Heart left ventricle (tissue), 16 donors: ENCODE measurements around the gene GLS2. TPM values are rescaled to one million over a fixed set of nuclear protein-coding genes. Genes with fewer than 3 reads are reported as not detected.

Source experiments
- ATAC-seq, 4 donors: fragments of 200-7000 bp; cut with Tn5 transposase; one replicate each; pipeline ENCODE4 v1.9.1; 2020 to 2022; ENCODE audit warnings: moderate library complexity in 4 of 4, mild to moderate bottlenecking in 3 of 4, moderate number of reproducible peaks in 1 of 4
- DNase-seq, 5 donors: peaks; one replicate each; pipeline ENCODE4 v3.0.0-alpha.2; 2020
- H3K27ac ChIP-seq, 12 donors: fragments of 200-600 bp; sonication (generic) in 4 of 12; one replicate each; pipeline versions ENCODE4 v1.5.0 to v1.8.0; 2016 to 2022; ENCODE audit warnings: mild to moderate bottlenecking in 2 of 12
- H3K27me3 ChIP-seq, 9 donors: fragments of 200-600 bp; sonication (generic) in 2 of 9; one replicate each; pipeline versions ENCODE4 v1.5.1 to v1.8.0; 2016 to 2022; ENCODE audit warnings: mild to moderate bottlenecking in 3 of 9
- H3K36me3 ChIP-seq, 9 donors: fragments of 200-600 bp; sonication (generic) in 2 of 9; one replicate each; pipeline versions ENCODE4 v1.5.0 to v1.8.0; 2018 to 2022; ENCODE audit warnings: mild to moderate bottlenecking in 2 of 9
- H3K4me1 ChIP-seq, 12 donors: fragments of 200-600 bp; sonication (generic) in 4 of 12; one replicate each; pipeline versions ENCODE4 v1.5.0 to v1.8.0; 2016 to 2022; ENCODE audit warnings: mild to moderate bottlenecking in 3 of 12
- H3K4me3 ChIP-seq, 12 donors: fragments of 200-600 bp; sonication (generic) in 4 of 12; one replicate each; pipeline versions ENCODE4 v1.5.0 to v1.8.0; 2017 to 2022; ENCODE audit warnings: mild to moderate bottlenecking in 9 of 12, moderate library complexity in 4 of 12
- H3K9me3 ChIP-seq, 12 donors: fragments of 200-600 bp; sonication (generic) in 4 of 12; one replicate each; pipeline versions ENCODE4 v1.5.0 to v1.8.0; 2016 to 2022; ENCODE audit warnings: mild to moderate bottlenecking in 1 of 12
- POLR2A ChIP-seq, 2 donors: fragments of 450-650 bp; IDR thresholded peaks; one replicate each; pipeline ENCODE4 v1.6.1; 2017; ENCODE audit warnings: antibody characterized with exemption in 2 of 2, mild to moderate bottlenecking in 2 of 2, moderate library complexity in 2 of 2
- WGBS, 4 donors: extraction: QIAGEN DNeasy Blood & Tissue Kit in 2 of 4; methylation state at CpG; one replicate each; pipeline versions ENCODE4 v1.1.5 to v1.1.7; 2013 to 2018; 5-methylcytosine and 5-hydroxymethylcytosine counted together
- intact Hi-C, 10 donors: fragments of 100-400 bp; cut with DNase I; formaldehyde crosslinking; loops; one replicate each; pipeline versions ENCODE4 v1.11.1 to v1.14.2; 2022
- polyA plus RNA-seq, 2 donors: library from polyadenylated mRNA; stranded (reverse); fragments of 200-250 nt; gene quantifications; one replicate each; pipeline ENCODE4 v1.2.3, GENCODE V29; 2013
- total RNA-seq, 9 donors: library from RNA; depleted of rRNA in 2 of 9; stranded (reverse); fragments of >200 nt in 2 of 9; fragmentation: NEBNext Ultra II Directional in 3 of 9; extraction: Animal tissue kit (Norgen Biotek cat#: 25700) in 3 of 9; gene quantifications; one replicate each; pipeline versions ENCODE4 v1.1.0 to v1.2.4, GENCODE V29; 2016 to 2023
- TF ChIP-seq, protein P1 (sequence below), 12 donors: fragments of 200-600 bp; sonication (generic) in 4 of 12; IDR thresholded peaks; one replicate each; pipeline versions ENCODE4 v1.5.0 to v1.8.0; 2018 to 2022; ENCODE audit warnings: antibody characterized with exemption in 12 of 12, mild to moderate bottlenecking in 5 of 12
- donor health status: ischemic (EF 13 %, LVEDD 7.1; RV severe dilation, severe dysfunction).
- donor health status: healthy with polysubstance abuse.
- donor health status: DM: no; HTN: yes; CAD: no.
- donor health status: DM: no; HTN: no; CAD: no.
- donor health status: ischemic (EF 25% LVEDD 6.9; RV normal size, moderate dysfunction).
- donor health status: ischemic (EF 25% LVEDD 5.7; RV mildly dilated, moderate dysfunction).
- donor health status: healthy.
- donor health status: DM: yes; HTN: yes; CAD: no.
- donor health status: ischemic (EF 35%, LVEDD 5.7; RV mildly dilated, moderate dysfunction).
- donor health status: nonischemic (EF 11% LVEDD 7.7; RV severe dilation, severe dysfunction).
- donor health status: DM: yes; HTN: yes; CAD: no.
- donor health status: PGD.
- donor health status: ischemic (EF 29% LVEDD 5.4; RV normal size, mild dysfunction).
- donor health status: nonischemic (EF 23%, LVEDD 6.1; RV moderate dilation, normal function).

Gene GLS2
- total and polyA plus RNA-seq, 11 donors: 0.28 to 1.5 (median 0.80) TPM

DNA sequence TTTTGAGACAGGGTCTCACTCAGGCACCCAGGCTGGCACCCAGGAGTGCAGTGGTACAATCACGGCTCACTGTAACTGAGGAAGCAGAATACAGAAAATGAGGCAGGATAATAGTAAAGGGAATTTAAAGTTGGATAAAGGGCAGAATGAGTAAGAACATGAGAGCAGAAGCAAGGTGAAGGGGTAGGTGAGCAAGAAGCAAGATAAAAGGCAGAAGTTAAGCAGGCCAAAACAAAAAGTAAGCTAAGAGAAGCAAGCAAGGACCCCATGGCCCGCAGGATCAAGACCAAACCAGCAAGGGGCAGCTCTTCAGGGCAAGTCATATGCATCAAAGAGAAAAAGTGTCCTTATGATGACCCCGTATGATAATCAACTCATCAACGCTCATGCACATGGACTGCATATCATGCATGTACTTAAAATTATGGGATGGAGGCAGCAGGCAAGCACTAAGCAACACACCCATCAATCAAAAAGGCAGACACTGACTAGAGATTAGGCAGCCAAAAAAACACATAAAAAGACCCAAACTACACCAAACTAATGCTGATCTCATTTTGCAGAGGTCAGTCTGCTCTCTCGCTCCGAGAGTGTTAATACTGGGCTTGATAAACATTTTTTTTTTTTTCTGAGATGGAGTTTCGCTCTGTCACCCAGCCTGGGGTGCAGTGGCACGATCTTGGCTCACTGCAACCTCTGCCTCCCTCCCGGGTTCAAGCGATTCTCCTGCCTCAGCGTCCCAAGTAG lies 50.4 kb downstream of the GLS2 start:
- Histone ChIP-seq H3K4me3 (no peak overlapping the region), H3K9me3 (no peaks in the 10 kb centered on the region), H3K4me1 (no peaks in the 10 kb centered on the region), H3K27ac (no peak overlapping the region), H3K27me3 (no peaks in the 10 kb centered on the region), H3K36me3 (peaks cover 0 to 5% (median 0%) of the 10 kb centered on the region in 9 donors)
- ATAC-seq: no peak
- intact Hi-C loops: no loop called here
- WGBS, 4 donors: 83 to 88% (median 87%) methylated on average over 11 of the region's 11 CpGs
- no peak for DNase-seq
- no peak for TF ChIP-seq POLR2A (IDR thresholded peaks at IDR 0.05)
- TF ChIP-seq, protein P1, sequence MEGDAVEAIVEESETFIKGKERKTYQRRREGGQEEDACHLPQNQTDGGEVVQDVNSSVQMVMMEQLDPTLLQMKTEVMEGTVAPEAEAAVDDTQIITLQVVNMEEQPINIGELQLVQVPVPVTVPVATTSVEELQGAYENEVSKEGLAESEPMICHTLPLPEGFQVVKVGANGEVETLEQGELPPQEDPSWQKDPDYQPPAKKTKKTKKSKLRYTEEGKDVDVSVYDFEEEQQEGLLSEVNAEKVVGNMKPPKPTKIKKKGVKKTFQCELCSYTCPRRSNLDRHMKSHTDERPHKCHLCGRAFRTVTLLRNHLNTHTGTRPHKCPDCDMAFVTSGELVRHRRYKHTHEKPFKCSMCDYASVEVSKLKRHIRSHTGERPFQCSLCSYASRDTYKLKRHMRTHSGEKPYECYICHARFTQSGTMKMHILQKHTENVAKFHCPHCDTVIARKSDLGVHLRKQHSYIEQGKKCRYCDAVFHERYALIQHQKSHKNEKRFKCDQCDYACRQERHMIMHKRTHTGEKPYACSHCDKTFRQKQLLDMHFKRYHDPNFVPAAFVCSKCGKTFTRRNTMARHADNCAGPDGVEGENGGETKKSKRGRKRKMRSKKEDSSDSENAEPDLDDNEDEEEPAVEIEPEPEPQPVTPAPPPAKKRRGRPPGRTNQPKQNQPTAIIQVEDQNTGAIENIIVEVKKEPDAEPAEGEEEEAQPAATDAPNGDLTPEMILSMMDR (IDR thresholded peaks at IDR 0.05): no peak

DNA sequence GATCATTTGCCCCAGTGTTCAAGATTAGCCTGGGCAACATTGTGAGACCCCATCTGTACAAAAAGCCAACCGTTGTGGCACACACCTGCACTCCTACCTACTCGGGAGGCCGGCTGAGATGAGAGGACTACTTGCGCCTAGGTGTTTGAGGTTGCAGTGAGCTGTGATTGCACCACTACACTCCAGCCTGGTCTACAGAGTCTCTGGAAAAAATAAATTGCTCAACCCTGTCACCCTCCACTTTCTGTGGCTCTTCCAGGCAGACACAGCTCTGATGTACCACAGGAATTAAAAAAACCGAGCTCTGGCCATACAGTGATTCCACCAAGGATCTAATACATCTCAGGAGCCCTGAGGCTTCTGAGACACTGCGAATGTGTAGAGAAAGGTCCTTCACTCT lies 53.1 kb downstream of the GLS2 start:
- no peaks in the 10 kb centered on the region for H3K27me3 ChIP-seq
- ATAC-seq (no peak), DNase-seq (no peak)
- intact Hi-C loops: no loop called here
- WGBS, 4 donors: 93 to 96% (median 95%) methylated on average over 6 of the region's 6 CpGs
- no peak for TF ChIP-seq POLR2A (IDR thresholded peaks at IDR 0.05)
- TF ChIP-seq, protein P1 (IDR thresholded peaks at IDR 0.05): no peak
- no peak overlapping the region for H3K27ac ChIP-seq
- H3K36me3 ChIP-seq: peaks cover 0 to 19% (median 0%) of the 10 kb centered on the region in 9 donors
- no peaks in the 10 kb centered on the region for H3K4me1 ChIP-seq
- H3K9me3 ChIP-seq: no peaks in the 10 kb centered on the region
- no peak overlapping the region for H3K4me3 ChIP-seq

DNA sequence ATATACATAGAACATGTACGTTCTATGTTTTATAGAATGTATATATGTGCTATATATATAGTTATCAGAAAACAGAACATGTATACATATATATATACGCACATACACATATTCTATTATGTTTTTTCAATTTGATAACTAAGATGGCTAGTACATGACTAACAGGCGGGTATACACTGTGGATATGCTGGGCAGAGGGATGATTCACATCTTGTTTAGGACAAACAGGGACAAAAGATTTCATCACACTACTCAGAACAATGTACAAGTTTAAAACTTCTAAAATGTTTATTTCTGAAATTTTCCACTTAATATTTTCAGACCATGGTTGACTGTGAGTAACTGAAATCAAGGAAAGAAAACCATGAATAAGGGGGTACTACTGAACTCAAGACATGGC lies 56.1 kb downstream of the GLS2 start:
- WGBS, 4 donors: 95 to 99% (median 97%) methylated on average over 3 of the region's 3 CpGs
- no peak overlapping the region for H3K4me3 ChIP-seq
- intact Hi-C loops: no loop called here
- no peaks in the 10 kb centered on the region for H3K4me1 ChIP-seq
- TF ChIP-seq, protein P1 (IDR thresholded peaks at IDR 0.05): no peak
- peaks cover 0 to 39% (median 6%) of the 10 kb centered on the region in 9 donors for H3K36me3 ChIP-seq
- H3K9me3 ChIP-seq: no peaks in the 10 kb centered on the region
- DNase-seq (no peak), ATAC-seq (no peak)
- no peak overlapping the region for H3K27ac ChIP-seq
- no peaks in the 10 kb centered on the region for H3K27me3 ChIP-seq

DNA sequence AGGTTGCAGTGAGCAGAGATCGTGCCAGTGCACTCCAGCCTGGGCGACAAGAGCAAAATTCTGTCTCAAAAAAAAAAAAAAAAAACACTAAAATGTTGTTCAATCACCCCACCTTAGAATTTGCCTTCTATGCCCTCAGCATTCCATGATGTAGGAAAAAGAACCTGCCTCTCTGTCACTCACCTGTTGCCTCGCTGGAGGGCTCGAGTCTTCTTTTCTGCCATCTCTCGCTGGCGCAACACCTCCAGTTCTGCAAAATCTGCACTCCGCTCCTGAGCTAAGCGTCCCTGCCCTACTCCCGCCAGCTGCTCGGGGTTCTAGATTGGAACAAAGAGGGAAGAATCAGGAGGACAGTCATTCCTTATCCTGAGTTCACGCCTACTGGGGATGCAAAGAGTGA lies 56.7 kb downstream of the GLS2 start:
- ATAC-seq: no peak
- WGBS, 4 donors: 95 to 97% (median 97%) methylated on average over 11 of the region's 11 CpGs
- Histone ChIP-seq H3K36me3 (peaks cover 0 to 43% (median 6%) of the 10 kb centered on the region in 9 donors), H3K4me1 (no peaks in the 10 kb centered on the region), H3K4me3 (no peak overlapping the region), H3K9me3 (no peaks in the 10 kb centered on the region), H3K27me3 (no peaks in the 10 kb centered on the region), H3K27ac (no peak overlapping the region)
- intact Hi-C loops: no loop called here
- TF ChIP-seq, protein P1 (IDR thresholded peaks at IDR 0.05): no peak
- no peak for TF ChIP-seq POLR2A (IDR thresholded peaks at IDR 0.05)
- DNase-seq: no peak
